CD4-positive, alpha-beta memory T cell (primary cell): ENCODE data around the gene TAOK3. TPM values are rescaled to one million over a fixed set of nuclear protein-coding genes. Genes with fewer than 3 reads are reported as not detected.

Experiments used
- CTCF ChIA-PET: fragments of 350-600 bp; sonication (Branson Sonifier 250); formaldehyde crosslinking; loops from one replicate; lab custom pipeline; 2021; ENCODE audit warnings: inconsistent platforms; ENCODE audit not compliant: partially characterized antibody; lab: Charles Lee
- POLR2A ChIA-PET: fragments of 350-600 bp; sonication (Branson Sonifier 250); formaldehyde crosslinking; loops from one replicate; lab custom pipeline; 2021; ENCODE audit not compliant: partially characterized antibody; lab: Charles Lee
- DNase-seq, 5 donors: peaks; one replicate each; pipeline versions ENCODE4 v3.0.0 to v3.0.0-alpha.2; 2020 to 2022; ENCODE audit warnings: mixed read lengths in 1 of 5
- H3K27ac ChIP-seq: one replicate; pipeline ENCODE4 v1.7.0; 2013; ENCODE audit warnings: low read depth, low read length
- H3K27me3 ChIP-seq: 2 replicates; pipeline ENCODE4 v1.7.0; 2013; ENCODE audit warnings: mild to moderate bottlenecking, low read length, moderate library complexity; ENCODE audit not compliant: insufficient read depth
- H3K36me3 ChIP-seq: 2 replicates; pipeline ENCODE4 v1.7.0; 2013; ENCODE audit warnings: mild to moderate bottlenecking, low read length, moderate library complexity; ENCODE audit not compliant: insufficient read depth
- H3K4me1 ChIP-seq: 2 replicates; pipeline ENCODE4 v1.7.0; 2013; ENCODE audit warnings: mild to moderate bottlenecking, low read length, moderate library complexity; ENCODE audit not compliant: insufficient read depth
- H3K4me3 ChIP-seq, 2 donors: one replicate each; pipeline ENCODE4 v1.7.0; 2013; ENCODE audit warnings: low read length in 2 of 2, mild to moderate bottlenecking in 1 of 2
- H3K9me3 ChIP-seq, 2 donors: one replicate each; pipeline ENCODE4 v1.7.0; 2013; ENCODE audit warnings: low read length in 2 of 2, control low read depth in 1 of 2; ENCODE audit not compliant: control insufficient read depth in 1 of 2
- H3K27ac Mint-ChIP-seq, 7 donors: one replicate each; pipeline ENCODE4 v1.8.0; 2020 to 2021; ENCODE audit warnings: mixed read lengths in 7 of 7, mild to moderate bottlenecking in 6 of 7, inconsistent platforms in 3 of 7, moderate library complexity in 3 of 7
- H3K27me3 Mint-ChIP-seq, 2 donors: one replicate each; pipeline ENCODE4 v1.8.0; 2020 to 2021; ENCODE audit warnings: mixed read lengths in 2 of 2
- H3K36me3 Mint-ChIP-seq, 2 donors: one replicate each; pipeline ENCODE4 v1.8.0; 2020 to 2021; ENCODE audit warnings: mixed read lengths in 2 of 2, inconsistent platforms in 1 of 2, mild to moderate bottlenecking in 1 of 2
- H3K4me1 Mint-ChIP-seq, 4 donors: one replicate each; pipeline ENCODE4 v1.8.0; 2020 to 2021; ENCODE audit warnings: mixed read lengths in 4 of 4, mild to moderate bottlenecking in 1 of 4
- H3K4me3 Mint-ChIP-seq, 8 donors: one replicate each; pipeline ENCODE4 v1.8.0; 2020 to 2021; ENCODE audit warnings: mixed read lengths in 8 of 8, mild to moderate bottlenecking in 7 of 8, moderate library complexity in 6 of 8, inconsistent platforms in 3 of 8
- H3K9me3 Mint-ChIP-seq, 8 donors: one replicate each; pipeline ENCODE4 v1.8.0; 2020 to 2021; ENCODE audit warnings: mixed read lengths in 8 of 8, mild to moderate bottlenecking in 5 of 8, inconsistent platforms in 3 of 8, moderate library complexity in 1 of 8
- intact Hi-C: fragments of 100-400 bp; cut with micrococcal nuclease; formaldehyde crosslinking; loops from one replicate; pipeline ENCODE4 v1.15.1; 2023
- polyA plus RNA-seq, 2 donors: library from polyadenylated mRNA; unstranded; fragments of 300-500 nt; fragmentation: Illumina TruSeq; gene quantifications; one replicate each; pipeline ENCODE4 v1.2.3, GENCODE V29; 2021
- total RNA-seq, 2 experiments: library from RNA; stranded (reverse); gene quantifications; one replicate each; pipeline ENCODE4 v1.2.3, GENCODE V29; 2021

Gene TAOK3
- total and polyA plus RNA-seq, 4 experiments from 2014 or later = 47.9 to 141 (median 75.4) TPM

- peak in 4 of 5 donors; percentile 4 to 15 (median 8) for DNase-seq
- intact Hi-C loops = no loop called here
- CTCF ChIA-PET = interaction anchor here (1.0 to 1.2 kb wide), 2 partner anchors 16 to 18 kb away, joined by 3 to 4 read pairs; no protein-coding TSS in a partner anchor
- H3K27me3 ChIP-seq = no peaks in the 10 kb centered on the region
- H3K27me3 Mint-ChIP-seq = peaks cover 5 to 10% of the 10 kb centered on the region in 2 donors
- H3K4me1 Mint-ChIP-seq = peaks cover 7 to 13% (median 10%) of the 10 kb centered on the region in 4 donors
- peaks cover 0 to 2% of the 10 kb centered on the region in 2 donors for H3K36me3 Mint-ChIP-seq
- H3K4me3 ChIP-seq = peak within 1 kb of the TSS; percentile 11 to 49
- H3K4me1 ChIP-seq = peaks cover 5% of the 10 kb centered on the region
- H3K36me3 ChIP-seq = no peaks in the 10 kb centered on the region
- no peaks in the 10 kb centered on the region for H3K9me3 Mint-ChIP-seq
- no peaks in the 10 kb centered on the region for H3K9me3 ChIP-seq
- H3K4me3 Mint-ChIP-seq = peak within 1 kb of the TSS; percentile 86 to 97 (median 92)
- no peak within 1 kb of the TSS for H3K27ac ChIP-seq
- peak within 1 kb of the TSS in 3 of 7 donors; percentile 56 to 85 (median 58) for H3K27ac Mint-ChIP-seq
- POLR2A ChIA-PET = no interaction called here
Observed at GRCh38 chr12:118103601-118104382, 268.9 kb downstream of the TAOK3 start, which contains the start of gene VSIG10. Gene VSIG10, minus strand, starts transcription at chr12:118104011. Its CDS starts 340 bp downstream, at chr12:118103671.

DNA sequence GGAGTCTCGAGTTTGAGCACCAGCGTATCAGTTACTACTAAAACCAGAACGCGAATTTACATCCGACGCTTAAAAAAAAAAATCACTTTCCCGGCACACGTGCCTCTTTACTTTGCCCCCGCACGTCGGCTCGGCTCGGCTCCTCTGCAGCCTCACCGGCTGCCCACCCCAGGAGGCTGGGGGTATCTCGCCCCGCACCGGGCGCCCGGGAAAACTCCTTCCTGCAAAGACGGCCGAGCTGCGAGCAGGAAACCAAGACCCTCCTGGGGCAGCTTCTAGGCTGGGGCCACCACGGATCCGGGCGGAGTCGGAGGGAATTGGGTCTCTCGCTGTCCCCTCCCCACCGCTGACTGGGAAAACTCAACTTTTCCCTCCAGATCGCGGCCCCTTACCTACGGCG lies 269.5 kb downstream of the TAOK3 start:
- Histone ChIP-seq H3K4me1 (peaks cover 5% of the 10 kb centered on the region), H3K27ac (no peak overlapping the region), H3K9me3 (no peaks in the 10 kb centered on the region), H3K36me3 (no peaks in the 10 kb centered on the region), H3K4me3 (peak overlapping the region in 1 of 2 donors; percentile 49), H3K27me3 (no peaks in the 10 kb centered on the region)
- Mint-ChIP-seq H3K27ac (peak overlapping the region in 3 of 7 donors; percentile 56 to 85 (median 58)), H3K4me3 (peak overlapping the region; percentile 86 to 97 (median 92)), H3K36me3 (peaks cover 0 to 2% of the 10 kb centered on the region in 2 donors), H3K4me1 (peaks cover 7 to 13% (median 10%) of the 10 kb centered on the region in 4 donors), H3K9me3 (no peaks in the 10 kb centered on the region), H3K27me3 (peaks cover 5 to 10% of the 10 kb centered on the region in 2 donors)
- ChIA-PET POLR2A (no interaction called here), CTCF (no interaction called here)
- intact Hi-C loops = no loop called here
- peak in 3 of 5 donors; percentile 1 to 6 (median 2) for DNase-seq

DNA sequence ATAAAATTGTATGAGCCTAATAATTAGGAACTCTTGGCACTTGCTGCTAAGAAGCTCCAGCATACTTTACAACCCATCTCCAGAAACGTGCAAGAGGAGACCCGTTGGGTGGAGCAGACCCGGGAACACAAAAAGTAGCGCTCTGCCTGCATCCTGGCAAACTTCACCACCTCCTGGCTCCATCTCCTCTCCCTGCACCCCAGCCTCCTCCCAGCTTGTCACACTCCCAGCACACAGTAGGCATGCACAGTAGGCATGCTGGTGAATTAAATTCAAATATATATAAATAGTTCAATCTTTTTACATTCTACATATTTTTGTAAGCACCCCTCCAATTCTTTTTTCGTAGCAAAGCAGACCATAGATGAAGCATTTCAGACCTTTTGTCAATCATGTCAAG lies 270.1 kb downstream of the TAOK3 start:
- ChIA-PET POLR2A (no interaction called here), CTCF (interaction anchor here (0.6 to 1.0 kb wide), 2 partner anchors 10 to 20 kb away, joined by 3 read pairs; no protein-coding TSS in a partner anchor)
- no peaks in the 10 kb centered on the region for H3K36me3 ChIP-seq
- no peaks in the 10 kb centered on the region for H3K9me3 ChIP-seq
- H3K27ac ChIP-seq = no peak overlapping the region
- H3K4me1 ChIP-seq = peaks cover 5% of the 10 kb centered on the region
- Mint-ChIP-seq H3K9me3 (no peaks in the 10 kb centered on the region), H3K27ac (peak overlapping the region in 3 of 7 donors; percentile 56 to 85 (median 58)), H3K4me1 (peaks cover 7 to 13% (median 10%) of the 10 kb centered on the region in 4 donors), H3K4me3 (peak overlapping the region; percentile 86 to 97 (median 92)), H3K36me3 (peaks cover 0 to 2% of the 10 kb centered on the region in 2 donors), H3K27me3 (peaks cover 5 to 10% of the 10 kb centered on the region in 2 donors)
- DNase-seq = no peak
- H3K4me3 ChIP-seq = no peak overlapping the region
- no peaks in the 10 kb centered on the region for H3K27me3 ChIP-seq
- intact Hi-C loops = no loop called here

- Histone ChIP-seq H3K4me1 (peaks cover 5% of the 10 kb centered on the region), H3K4me3 (no peak overlapping the region), H3K27me3 (no peaks in the 10 kb centered on the region), H3K27ac (no peak overlapping the region), H3K9me3 (no peaks in the 10 kb centered on the region), H3K36me3 (no peaks in the 10 kb centered on the region)
- peaks cover 5 to 10% of the 10 kb centered on the region in 2 donors for H3K27me3 Mint-ChIP-seq
- no peak for DNase-seq
- POLR2A ChIA-PET = no interaction called here
- CTCF ChIA-PET = interaction anchor here (1.0 kb wide), 1 partner anchor 20 kb away, joined by 3 read pairs; no protein-coding TSS in a partner anchor
- peaks cover 0 to 2% of the 10 kb centered on the region in 2 donors for H3K36me3 Mint-ChIP-seq
- H3K4me1 Mint-ChIP-seq = peaks cover 7 to 13% (median 10%) of the 10 kb centered on the region in 4 donors
- intact Hi-C loops = no loop called here
- no peaks in the 10 kb centered on the region for H3K9me3 Mint-ChIP-seq
- H3K4me3 Mint-ChIP-seq = peak overlapping the region in 3 of 8 donors; percentile 17 to 97 (median 53)
- H3K27ac Mint-ChIP-seq = no peak overlapping the region
Observed at GRCh38 chr12:118102070-118102469, 270.6 kb downstream of the TAOK3 start.

GRCh38 chr12:118101051-118101450 lies 271.7 kb downstream of the TAOK3 start:
- H3K4me3 ChIP-seq = no peak overlapping the region
- Mint-ChIP-seq H3K4me1 (peaks cover 7 to 13% (median 10%) of the 10 kb centered on the region in 4 donors), H3K9me3 (no peaks in the 10 kb centered on the region), H3K27me3 (peaks cover 5 to 10% of the 10 kb centered on the region in 2 donors), H3K27ac (no peak overlapping the region), H3K36me3 (peaks cover 0 to 2% of the 10 kb centered on the region in 2 donors), H3K4me3 (no peak overlapping the region)
- H3K27me3 ChIP-seq = no peaks in the 10 kb centered on the region
- no peak overlapping the region for H3K27ac ChIP-seq
- DNase-seq = no peak
- ChIA-PET POLR2A (no interaction called here), CTCF (no interaction called here)
- no peaks in the 10 kb centered on the region for H3K36me3 ChIP-seq
- intact Hi-C loops = no loop called here
- no peaks in the 10 kb centered on the region for H3K9me3 ChIP-seq
- H3K4me1 ChIP-seq = peaks cover 5% of the 10 kb centered on the region

Other genes with a start within 250 kb of the TAOK3 start
- 10 to 100 TPM; 95.9 to 99.1 TPM for gene PEBP1, start 236.8 kb downstream of the TAOK3 start, total RNA-seq
- 100 to 1,000 TPM; 353 to 422 TPM for gene PEBP1, start 236.8 kb downstream of the TAOK3 start, polyA plus RNA-seq
- gene SUDS3, start 3.6 kb upstream of the TAOK3 start, total RNA-seq = 10 to 100 TPM; 34.8 to 35.0 TPM
- 10 to 100 TPM; 14.4 to 22.7 TPM for gene SUDS3, start 3.6 kb upstream of the TAOK3 start, polyA plus RNA-seq